GM18508 (cell line): ENCODE measurements around the gene IL33.

Experiments used
- ATAC-seq: cut with Tn5 transposase; IDR thresholded peaks from one replicate; pipeline ENCODE4 v1.9.1; 2021; ENCODE audit warnings: moderate number of reproducible peaks; ENCODE audit not compliant: insufficient read depth, unreplicated experiment

Gene IL33

GRCh38 chr9:6216002-6216401 is 395 bp downstream of the IL33 start:
- no peak for ATAC-seq

GRCh38 chr9:6216951-6217350 is 1.3 kb downstream of the IL33 start:
- no peak for ATAC-seq

- ATAC-seq, result no peak
Observed at GRCh38 chr9:6218099-6218502, 2.5 kb downstream of the IL33 start.

- ATAC-seq, result no peak
Observed at GRCh38 chr9:6219040-6219439, 3.4 kb downstream of the IL33 start.

GRCh38 chr9:6219981-6220380 is 4.4 kb downstream of the IL33 start:
- ATAC-seq, result no peak

- no peak for ATAC-seq
Observed at GRCh38 chr9:6224393-6225154, 9.0 kb downstream of the IL33 start.

GRCh38 chr9:6226696-6227095 is 11.1 kb downstream of the IL33 start:
- no peak for ATAC-seq

- ATAC-seq, result no peak
Observed at GRCh38 chr9:6229186-6229585, 13.6 kb downstream of the IL33 start.

GRCh38 chr9:6229619-6230018 is 14.0 kb downstream of the IL33 start:
- ATAC-seq, result no peak

GRCh38 chr9:6230037-6230780 is 14.6 kb downstream of the IL33 start:
- no peak for ATAC-seq

- no peak for ATAC-seq
Observed at GRCh38 chr9:6232336-6232945, 16.8 kb downstream of the IL33 start.

- ATAC-seq, result no peak
Observed at GRCh38 chr9:6234014-6234413, 18.4 kb downstream of the IL33 start.

GRCh38 chr9:6237267-6237666 is 21.7 kb downstream of the IL33 start:
- no peak for ATAC-seq

GRCh38 chr9:6239048-6239461 is 23.4 kb downstream of the IL33 start:
- no peak for ATAC-seq

GRCh38 chr9:6239694-6240093 is 24.1 kb downstream of the IL33 start:
- no peak for ATAC-seq

GRCh38 chr9:6243746-6244145 is 28.1 kb downstream of the IL33 start:
- ATAC-seq, result peak; percentile 78

GRCh38 chr9:6247266-6247665 is 31.7 kb downstream of the IL33 start:
- no peak for ATAC-seq

- no peak for ATAC-seq
Observed at GRCh38 chr9:6268826-6269397, 53.3 kb downstream of the IL33 start.

GRCh38 chr9:6270896-6271295 is 55.3 kb downstream of the IL33 start:
- no peak for ATAC-seq

GRCh38 chr9:6271508-6272228 is 56.1 kb downstream of the IL33 start:
- no peak for ATAC-seq
